Erythroblast (primary cell): ENCODE data around the gene ABHD4.

Experiments used
- GATA1 ChIP-seq: IDR thresholded peaks from 2 replicates; pipeline ENCODE4 v1.6.1; 2011; ENCODE audit warnings: low read depth, mild to moderate bottlenecking, control low read depth, low read length, moderate library complexity
- POLR2A ChIP-seq: IDR thresholded peaks from 2 replicates; pipeline ENCODE4 v1.6.1; 2011; ENCODE audit warnings: mild to moderate bottlenecking, low read length

DNA sequence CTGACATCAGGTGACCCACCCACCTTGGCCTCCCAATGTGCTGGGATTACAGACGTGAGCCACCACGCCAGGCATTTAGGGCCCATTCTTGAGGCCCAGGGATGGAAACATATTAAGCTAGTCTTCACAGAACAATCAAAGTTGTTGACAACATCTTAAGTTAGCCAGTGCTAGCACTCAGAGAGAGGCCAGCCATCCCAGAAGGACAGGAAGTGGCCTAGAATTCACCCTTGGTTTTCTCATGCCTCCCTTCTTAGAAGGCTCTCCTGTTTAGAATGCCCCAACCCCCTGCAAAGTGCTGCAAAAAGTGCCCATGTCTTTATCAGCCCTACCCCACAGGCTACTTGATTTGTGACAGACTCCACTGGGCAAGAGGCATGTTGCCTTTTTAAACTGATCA is 58.1 kb downstream of the ABHD4 start:
- TF ChIP-seq POLR2A (no peak), GATA1 (no peak)
